Stimulated activated CD4-positive, alpha-beta T cell treated with anti-CD3 and anti-CD28 coated beads, Interleukin-1b, Interleukin-23, amount 100 ng/mL, for 4 hours (primary cell): ENCODE data around the gene KRT10.

Source experiments
- DNase-seq, 2 donors: peaks; one replicate each; pipeline ENCODE4 v3.0.0-alpha.2; 2020; ENCODE audit warnings: low read depth in 2 of 2

Gene KRT10

GRCh38 chr17:40806131-40806530 is 16.3 kb downstream of the KRT10 start:
- DNase-seq = no peak

DNA sequence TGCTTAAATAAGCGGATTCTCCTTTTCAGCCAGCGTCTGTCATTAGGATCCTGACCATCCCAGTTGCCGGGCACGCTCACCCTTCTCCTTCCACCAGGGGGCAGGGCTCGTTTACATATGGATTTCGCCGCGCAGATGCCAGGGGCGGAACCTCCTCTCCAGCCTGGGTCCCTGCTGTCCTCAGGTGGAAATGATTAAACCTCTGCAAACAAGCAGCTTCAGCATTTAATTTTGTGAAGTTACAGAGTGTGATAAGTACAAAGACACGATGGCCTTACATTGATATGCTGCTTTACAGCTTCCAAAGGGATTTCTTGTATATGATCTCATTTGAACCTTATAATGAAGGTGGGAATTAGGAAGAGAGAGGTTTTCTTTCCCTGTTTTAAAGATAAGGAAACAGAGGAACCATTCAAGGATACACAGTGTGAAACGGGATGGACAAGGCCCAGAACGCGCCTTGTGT is 18.8 kb downstream of the KRT10 start:
- DNase-seq = peak; percentile 65 to 66

DNA sequence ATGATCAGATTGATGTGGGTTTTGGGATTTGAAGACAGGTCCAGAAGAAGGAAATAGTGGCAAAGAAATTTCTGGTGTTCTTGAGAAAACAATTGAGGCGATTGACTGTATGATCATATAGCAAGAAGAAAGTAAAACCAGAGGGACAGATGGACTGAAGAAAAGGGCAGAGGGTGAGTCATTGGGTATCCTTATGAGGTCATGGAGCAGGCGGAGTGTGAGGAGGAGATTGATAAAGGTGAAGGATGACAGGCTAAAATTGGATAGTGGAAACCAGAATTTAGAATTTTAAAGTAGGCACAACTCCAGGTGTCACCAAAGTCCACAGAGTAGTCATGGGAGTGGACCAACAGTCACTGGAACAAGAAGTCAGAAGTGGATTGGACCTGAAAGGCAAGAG is 21.3 kb downstream of the KRT10 start:
- DNase-seq = no peak

GRCh38 chr17:40800381-40800780 is 22.0 kb downstream of the KRT10 start:
- no peak for DNase-seq

DNA sequence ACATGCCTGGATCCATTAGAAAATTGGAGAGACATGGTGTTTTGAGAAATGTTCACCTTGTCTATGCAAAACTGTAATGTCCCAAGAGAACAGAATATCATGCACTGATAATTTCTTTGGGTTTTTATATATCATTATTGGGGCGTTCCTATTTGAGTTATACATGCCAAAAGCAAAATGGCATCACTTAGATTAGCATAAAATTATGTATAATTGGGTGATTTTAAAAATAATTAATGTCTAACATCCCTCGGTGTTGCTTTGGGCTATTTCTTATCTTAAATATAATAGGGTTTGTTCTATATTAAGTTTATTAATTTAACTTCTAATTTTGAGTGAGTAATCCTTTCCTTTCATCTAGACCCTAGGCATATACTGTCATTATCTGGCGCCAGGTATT is 22.6 kb downstream of the KRT10 start, which contains the start of gene KRT28:
TSS of gene KRT28 (minus strand) at position 101 of the 400 bp plus-strand sequence. CDS start at position 35, 66 bp downstream.
- DNase-seq = no peak

- no peak for DNase-seq
These were observed 25.6 kb downstream of the KRT10 start for GRCh38 chr17:40796846-40797245.

DNA sequence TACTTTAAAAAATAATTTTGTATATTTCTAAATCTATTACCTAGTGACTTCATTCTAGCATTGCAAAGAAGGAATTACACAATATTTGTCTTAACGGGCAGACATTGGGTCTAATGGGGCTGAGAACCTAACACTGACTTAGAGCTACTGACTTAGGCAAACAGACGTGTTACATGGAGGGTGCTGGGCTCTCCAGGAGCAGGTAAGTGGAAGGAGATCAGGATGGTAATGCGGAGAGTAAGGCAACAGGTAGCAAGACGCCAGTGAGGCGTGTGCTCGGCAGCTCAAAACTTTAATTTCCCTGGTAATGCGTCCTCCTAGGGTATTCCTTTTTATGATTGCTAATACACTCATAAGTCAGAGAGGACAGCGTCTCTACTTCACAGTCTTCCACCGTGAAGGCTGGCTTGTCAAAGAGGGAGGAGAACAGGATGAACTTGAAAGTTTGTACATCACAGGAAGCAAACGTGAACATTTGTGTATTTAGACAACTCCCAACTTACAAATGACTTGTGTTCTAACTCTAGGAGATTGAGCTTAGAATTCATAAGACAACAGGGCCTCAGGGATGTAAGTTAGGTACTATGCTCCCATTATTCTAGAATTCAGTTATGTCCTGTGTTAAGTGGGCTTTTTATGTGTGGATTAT is 27.3 kb downstream of the KRT10 start:
- no peak for DNase-seq

GRCh38 chr17:40794466-40794865 is 27.9 kb downstream of the KRT10 start:
- DNase-seq = no peak

- DNase-seq = no peak
These were observed 28.6 kb downstream of the KRT10 start for GRCh38 chr17:40793832-40794231.

DNA sequence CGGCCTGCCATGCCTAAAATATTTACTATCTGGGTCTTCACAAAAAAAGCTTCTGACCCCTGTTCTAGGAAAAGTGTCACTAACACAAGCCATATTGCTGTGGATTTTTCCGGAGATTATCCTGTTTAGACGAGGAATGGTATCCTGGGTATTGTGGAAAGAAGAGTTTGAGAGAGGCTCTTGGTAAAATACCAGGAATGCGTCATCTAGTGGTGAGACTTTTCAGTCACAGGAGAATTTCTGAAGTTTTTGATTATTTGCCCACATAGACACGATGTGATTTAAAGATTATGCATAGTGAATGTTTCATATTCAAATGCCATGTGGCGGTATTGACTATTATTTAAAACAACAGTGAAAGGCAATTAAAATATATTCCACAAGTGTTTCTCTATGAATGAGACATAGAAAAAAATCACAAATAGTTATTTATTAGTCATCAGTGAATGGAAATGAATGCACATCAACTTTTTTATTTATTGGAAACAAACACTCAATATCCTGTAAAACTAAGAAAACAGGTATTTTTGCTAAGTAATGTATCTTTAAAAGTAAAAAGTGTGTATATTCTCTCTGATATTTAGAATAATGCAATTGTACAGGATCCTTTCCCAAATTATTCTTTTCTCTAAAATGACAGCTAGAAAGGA is 30.5 kb downstream of the KRT10 start:
- DNase-seq = no peak

- DNase-seq = no peak
These were observed 31.3 kb downstream of the KRT10 start for GRCh38 chr17:40791111-40791510.

DNA sequence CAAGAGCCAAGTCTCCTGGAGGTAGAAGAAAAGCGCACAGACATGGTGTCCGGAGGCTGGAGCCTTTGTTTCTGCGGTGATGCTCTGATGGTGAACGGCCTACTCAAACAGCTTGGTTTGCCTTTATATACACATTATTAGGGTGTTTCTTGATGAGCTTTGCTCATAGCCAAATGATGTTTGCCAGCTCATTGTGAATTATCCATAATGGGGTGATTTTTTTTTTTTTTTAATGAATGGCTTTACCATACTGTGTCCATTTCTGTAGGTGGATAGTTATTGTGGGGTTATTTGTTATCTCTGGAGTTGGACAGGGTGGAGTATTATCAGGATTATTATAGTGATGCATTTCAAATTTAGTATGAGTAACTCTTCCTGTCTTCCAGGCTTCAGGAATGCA is 40.0 kb downstream of the KRT10 start, which contains the start of gene KRT27:
TSS of gene KRT27 (minus strand) at position 101 of the 400 bp plus-strand sequence. CDS start at position 44, 57 bp downstream.
- DNase-seq = no peak

DNA sequence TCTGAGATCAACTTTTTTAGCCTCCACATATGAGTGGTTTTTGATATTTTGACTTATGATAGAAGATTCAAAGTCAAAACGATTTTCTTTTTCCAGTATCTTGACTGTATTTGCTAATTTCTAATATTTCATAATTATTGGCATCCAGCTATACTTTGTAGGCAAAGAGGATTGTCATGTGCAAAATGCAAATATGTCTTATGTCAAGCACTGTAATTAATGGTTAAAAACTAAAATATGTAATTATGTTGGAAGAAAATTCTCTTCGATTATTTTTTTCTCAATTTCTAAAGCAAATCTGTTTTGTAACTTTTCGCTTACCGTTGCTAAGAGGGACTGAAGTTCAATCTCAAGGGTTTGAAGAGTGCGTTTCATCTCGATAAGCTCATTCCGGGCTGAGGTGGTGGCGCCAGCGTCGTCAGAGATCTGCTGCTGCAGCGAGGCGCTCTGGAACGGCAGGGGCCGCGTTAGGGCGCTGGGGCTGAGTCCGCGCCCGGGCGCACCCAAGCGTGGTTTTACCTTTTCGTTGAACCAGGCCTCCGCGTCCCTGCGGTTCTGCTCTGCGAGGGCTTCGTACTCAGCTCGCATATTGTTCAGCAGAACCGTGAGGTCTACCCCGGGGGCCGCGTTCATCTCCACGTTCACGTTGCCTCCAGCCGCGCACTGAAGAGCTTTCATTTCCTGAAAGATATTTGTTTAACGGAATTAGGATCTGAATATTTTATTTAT is 43.1 kb downstream of the KRT10 start:
- peak in 1 of 2 donors; percentile 7 for DNase-seq

DNA sequence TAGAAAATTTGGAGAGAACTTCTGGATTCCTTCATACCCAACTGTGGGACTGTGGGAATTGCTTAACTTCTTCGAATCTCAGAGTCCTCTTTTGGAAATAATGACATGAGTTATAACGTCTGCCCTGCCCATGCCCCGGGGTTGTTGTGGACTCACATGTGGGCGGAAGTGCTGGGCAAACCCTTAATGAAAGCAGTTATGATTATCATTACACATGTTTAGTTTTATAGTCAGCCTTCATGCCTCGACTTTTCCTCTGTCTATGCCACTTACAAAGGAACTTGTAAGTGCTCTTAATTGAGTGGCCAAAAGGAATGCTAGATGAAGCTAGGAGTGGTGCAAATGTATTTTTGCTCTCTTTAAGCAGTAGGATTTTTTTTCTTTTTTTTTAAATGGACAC is 44.0 kb downstream of the KRT10 start:
- no peak for DNase-seq

DNA sequence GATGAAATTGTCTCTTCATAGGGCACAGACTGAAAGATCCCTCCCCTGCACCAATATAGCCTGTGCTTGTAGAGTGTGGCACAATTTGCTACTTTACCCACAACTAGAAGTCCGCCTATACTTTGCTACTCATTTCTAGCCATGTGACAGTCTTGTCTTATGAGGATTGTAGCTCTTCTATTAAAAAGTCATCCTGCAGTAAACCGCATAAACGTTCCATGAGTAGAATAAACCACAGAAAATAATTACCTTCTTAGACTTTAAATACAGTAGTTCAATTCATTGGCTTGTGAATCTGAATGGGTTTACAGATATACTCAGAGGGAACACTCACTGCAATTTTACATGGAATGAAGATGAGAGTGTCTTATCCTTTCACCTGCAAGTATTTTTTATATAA is 44.4 kb downstream of the KRT10 start:
- no peak for DNase-seq

DNA sequence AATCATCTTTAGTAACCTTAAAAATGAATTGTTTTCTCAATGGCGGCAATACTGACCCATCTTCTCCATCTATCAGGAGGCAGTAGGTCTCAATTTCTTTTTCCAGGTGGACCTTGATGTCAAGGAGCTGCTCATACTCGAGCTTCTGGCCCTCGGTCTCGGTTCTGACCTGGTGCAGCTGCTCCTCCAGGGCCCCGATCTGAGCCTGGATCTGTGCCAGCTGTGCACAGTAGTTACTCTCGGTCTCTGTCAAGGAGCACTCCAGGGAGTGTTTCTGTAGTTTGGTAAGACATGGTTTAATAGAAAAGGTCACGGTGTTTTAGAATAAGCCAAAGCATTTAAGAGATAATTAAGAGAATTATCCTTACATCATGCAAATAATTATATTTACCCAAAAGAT is 45.0 kb downstream of the KRT10 start:
- DNase-seq = no peak

DNA sequence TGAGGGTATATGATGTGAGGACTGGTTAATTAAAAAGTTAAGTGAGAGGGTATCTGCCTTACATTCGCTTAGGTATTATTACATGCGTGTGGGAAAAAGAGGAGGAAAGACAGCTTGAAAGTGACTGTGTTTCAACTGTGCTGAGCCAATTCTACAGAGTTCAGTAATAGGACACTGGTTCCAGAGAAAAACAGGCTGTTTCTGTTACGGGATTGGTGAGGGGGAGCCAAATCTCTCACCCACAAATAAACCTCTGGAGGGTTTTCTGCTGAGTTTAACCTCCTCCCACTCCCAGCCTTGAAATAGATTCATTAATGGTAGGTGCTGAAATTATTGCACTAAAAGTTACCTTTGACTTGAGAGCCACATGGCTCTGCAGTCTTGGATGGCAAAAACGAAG is 46.5 kb downstream of the KRT10 start:
- no peak for DNase-seq

GRCh38 chr17:40772101-40772500 is 50.3 kb downstream of the KRT10 start, which contains the start of gene KRT26:
Gene KRT26, minus strand, starts transcription at chr17:40772201. Its CDS starts 88 bp downstream, at chr17:40772113.
- DNase-seq = no peak
